Measurements from ENCODE around the gene DCST2. TPM values are rescaled to one million over a fixed set of nuclear protein-coding genes. Genes with fewer than 3 reads are reported as not detected.

The DCST2 gene
- total and polyA plus RNA-seq, 9 of the 15 experiments (the other 6 are each of a cell fraction or from before 2014, with no cell fraction given), result 0.09 to 0.49 (median 0.11) TPM; not detected in 3

DNA sequence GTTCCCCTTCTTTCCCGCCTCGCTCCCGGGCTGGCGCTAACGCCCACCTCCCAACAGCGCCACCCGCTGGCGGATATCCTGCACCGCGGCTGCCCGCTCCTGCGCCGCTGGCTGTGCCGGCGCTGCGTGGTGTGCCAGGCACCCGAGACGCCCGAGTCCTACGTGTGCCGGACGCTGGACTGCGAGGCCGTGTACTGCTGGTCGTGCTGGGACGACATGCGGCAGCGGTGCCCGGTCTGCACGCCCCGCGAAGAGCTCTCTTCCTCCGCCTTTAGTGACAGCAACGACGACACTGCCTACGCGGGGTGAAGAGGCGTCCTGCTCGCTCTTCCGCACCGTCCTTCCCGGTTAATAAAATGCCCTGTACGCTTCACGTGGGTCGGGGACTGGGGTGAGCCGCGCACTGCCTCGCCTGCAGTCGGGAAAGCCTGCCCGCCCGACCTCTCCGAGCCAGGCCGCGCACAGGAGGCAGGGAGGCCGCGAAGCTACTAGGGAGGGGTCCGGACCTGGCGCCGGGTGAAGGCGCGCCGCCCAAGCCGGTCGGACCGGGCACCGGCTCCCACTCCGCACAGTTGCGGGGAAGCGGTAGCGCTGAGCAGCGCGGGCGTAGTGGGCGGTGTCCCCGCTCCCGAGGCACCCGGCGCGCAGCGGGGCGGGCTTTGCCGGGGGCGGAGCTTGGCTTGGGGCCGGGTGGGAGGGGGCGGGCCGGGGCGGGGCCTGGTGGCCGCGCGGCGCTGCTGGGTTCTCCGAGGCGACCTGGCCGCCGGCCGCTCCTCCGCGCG is 17.2 kb upstream of the DCST2 start, which contains the start of gene ADAM15 (continued):
- TF ChIP-seq BCLAF1 (IDR thresholded peaks at IDR 0.05; ENCODE audit: borderline replicate concordance in 1 of 2, control insufficient read depth in 1 of 2, low read depth in 2 of 2, low read length in 1 of 2) (no peak), RBBP5 (IDR thresholded peaks at IDR 0.05; ENCODE audit: borderline replicate concordance, insufficient read depth, low read length, poor library complexity, severe bottlenecking) (peak; percentile 69), THAP12 (CRISPR knock-in tag; IDR thresholded peaks at IDR 0.05) (peak; percentile 57; the same call in 1 of the 2 replicates), EP400 (IDR thresholded peaks at IDR 0.05) (peak; percentile 69; the same call in 1 of the 2 replicates), SP1 (CRISPR knock-in tag; IDR thresholded peaks at IDR 0.05) (peak; percentile 97), SMARCA5 (IDR thresholded peaks at IDR 0.05) (0 out of 2 replicates have a peak, but pooled peaks have one; percentile 36), MBD2 (IDR thresholded peaks at IDR 0.05; ENCODE audit: borderline replicate concordance, low read depth) (peak; percentile 27; the same call in 1 of the 2 replicates), RNF219 (CRISPR knock-in tag; IDR thresholded peaks at IDR 0.05) (no peak), ZNF212 (CRISPR knock-in tag; IDR thresholded peaks at IDR 0.05) (no peak), RB1 (IDR thresholded peaks at IDR 0.05; ENCODE audit: low read depth) (peak; percentile 99), TAF1 (IDR thresholded peaks at IDR 0.05; ENCODE audit: control insufficient read depth, extremely low read depth, insufficient read depth, low read length, severe bottlenecking) (peak; percentile 56), FIP1L1 (IDR thresholded peaks at IDR 0.05; ENCODE audit: low read depth, low read length, poor library complexity, severe bottlenecking) (peak; percentile 80)
- TF ChIP-seq, protein P1, sequence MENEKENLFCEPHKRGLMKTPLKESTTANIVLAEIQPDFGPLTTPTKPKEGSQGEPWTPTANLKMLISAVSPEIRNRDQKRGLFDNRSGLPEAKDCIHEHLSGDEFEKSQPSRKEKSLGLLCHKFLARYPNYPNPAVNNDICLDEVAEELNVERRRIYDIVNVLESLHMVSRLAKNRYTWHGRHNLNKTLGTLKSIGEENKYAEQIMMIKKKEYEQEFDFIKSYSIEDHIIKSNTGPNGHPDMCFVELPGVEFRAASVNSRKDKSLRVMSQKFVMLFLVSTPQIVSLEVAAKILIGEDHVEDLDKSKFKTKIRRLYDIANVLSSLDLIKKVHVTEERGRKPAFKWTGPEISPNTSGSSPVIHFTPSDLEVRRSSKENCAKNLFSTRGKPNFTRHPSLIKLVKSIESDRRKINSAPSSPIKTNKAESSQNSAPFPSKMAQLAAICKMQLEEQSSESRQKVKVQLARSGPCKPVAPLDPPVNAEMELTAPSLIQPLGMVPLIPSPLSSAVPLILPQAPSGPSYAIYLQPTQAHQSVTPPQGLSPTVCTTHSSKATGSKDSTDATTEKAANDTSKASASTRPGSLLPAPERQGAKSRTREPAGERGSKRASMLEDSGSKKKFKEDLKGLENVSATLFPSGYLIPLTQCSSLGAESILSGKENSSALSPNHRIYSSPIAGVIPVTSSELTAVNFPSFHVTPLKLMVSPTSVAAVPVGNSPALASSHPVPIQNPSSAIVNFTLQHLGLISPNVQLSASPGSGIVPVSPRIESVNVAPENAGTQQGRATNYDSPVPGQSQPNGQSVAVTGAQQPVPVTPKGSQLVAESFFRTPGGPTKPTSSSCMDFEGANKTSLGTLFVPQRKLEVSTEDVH (IDR thresholded peaks at IDR 0.05; ENCODE audit: low read depth, partially characterized antibody), result peak; percentile 92
- TF ChIP-seq, protein P2, sequence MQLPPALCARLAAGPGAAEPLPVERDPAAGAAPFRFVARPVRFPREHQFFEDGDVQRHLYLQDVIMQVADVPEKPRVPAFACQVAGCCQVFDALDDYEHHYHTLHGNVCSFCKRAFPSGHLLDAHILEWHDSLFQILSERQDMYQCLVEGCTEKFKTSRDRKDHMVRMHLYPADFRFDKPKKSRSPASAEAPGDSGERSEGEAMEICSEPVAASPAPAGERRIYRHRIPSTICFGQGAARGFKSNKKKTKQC (CRISPR knock-in tag; IDR thresholded peaks at IDR 0.05), result peak; percentile 83; the same call in 1 of the 2 replicates

Data from K562 (cell line).